ENCODE measurements around the gene HORMAD1.
"Not testable (repeated sequence)": the region's sequence is repeated elsewhere in the genome, so short reads cannot be mapped to it uniquely, and the experiment has no call there.

Gene HORMAD1

GRCh38 chr1:150662811-150663210 lies 57.9 kb downstream of the HORMAD1 start:
- no peaks in the 10 kb centered on the region for H3K9me3 ChIP-seq (ENCODE audit: control insufficient read depth, low read length)
- no peak overlapping the region for H3K9ac ChIP-seq (ENCODE audit: low read length)
- peaks cover 24% of the 10 kb centered on the region for H3K36me3 ChIP-seq (ENCODE audit: control insufficient read depth, insufficient read depth, low read length, severe bottlenecking)
- H3K27me3 ChIP-seq (replicated peaks; ENCODE audit: control insufficient read depth, insufficient read depth, low read length), result no peaks in the 10 kb centered on the region
- no peak for DNase-seq (ENCODE audit: low read depth)
- H3K4me1 ChIP-seq (ENCODE audit: control insufficient read depth, insufficient read depth, low read length), result peaks cover 8% of the 10 kb centered on the region
- no peak overlapping the region for H3K4me3 ChIP-seq (ENCODE audit: low read length)

GRCh38 chr1:150661156-150661555 lies 59.5 kb downstream of the HORMAD1 start:
- Histone ChIP-seq H3K4me1 (ENCODE audit: control insufficient read depth, insufficient read depth, low read length) (no peaks in the 10 kb centered on the region), H3K36me3 (ENCODE audit: control insufficient read depth, insufficient read depth, low read length, severe bottlenecking) (peaks cover 24% of the 10 kb centered on the region), H3K9ac (ENCODE audit: low read length) (no peak overlapping the region), H3K4me3 (ENCODE audit: low read length) (no peak overlapping the region), H3K9me3 (ENCODE audit: control insufficient read depth, low read length) (no peaks in the 10 kb centered on the region), H3K27me3 (replicated peaks; ENCODE audit: control insufficient read depth, insufficient read depth, low read length) (no peaks in the 10 kb centered on the region)
- DNase-seq (ENCODE audit: low read depth), result no peak

DNA sequence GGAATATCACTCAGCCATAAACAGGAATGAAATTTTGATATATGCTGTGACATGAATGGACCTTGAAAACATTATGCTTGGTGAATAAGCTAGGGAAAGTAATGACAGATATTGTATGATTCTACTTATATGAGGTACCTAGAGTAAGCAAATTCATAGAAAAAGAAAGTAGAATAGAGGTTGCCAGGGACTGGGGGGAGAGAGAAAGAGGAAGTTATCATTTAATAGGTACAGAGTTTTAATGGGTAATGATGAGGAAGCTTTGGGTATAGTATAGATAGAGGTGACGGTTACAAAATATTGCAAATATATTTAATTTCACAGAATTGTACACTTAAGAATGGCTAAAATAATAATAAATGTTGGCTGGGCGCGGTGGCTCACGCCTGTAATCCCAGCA lies 60.1 kb downstream of the HORMAD1 start:
- H3K4me3 ChIP-seq (ENCODE audit: low read length), result no peak overlapping the region
- no peak for DNase-seq (ENCODE audit: low read depth)
- H3K27me3 ChIP-seq (replicated peaks; ENCODE audit: control insufficient read depth, insufficient read depth, low read length), result no peaks in the 10 kb centered on the region
- peaks cover 24% of the 10 kb centered on the region for H3K36me3 ChIP-seq (ENCODE audit: control insufficient read depth, insufficient read depth, low read length, severe bottlenecking)
- H3K9ac ChIP-seq (ENCODE audit: low read length), result no peak overlapping the region
- H3K4me1 ChIP-seq (ENCODE audit: control insufficient read depth, insufficient read depth, low read length), result no peaks in the 10 kb centered on the region
- H3K9me3 ChIP-seq (ENCODE audit: control insufficient read depth, low read length), result no peaks in the 10 kb centered on the region

- H3K36me3 ChIP-seq (ENCODE audit: control insufficient read depth, insufficient read depth, low read length, severe bottlenecking), result peaks cover 24% of the 10 kb centered on the region
Measured at GRCh38 chr1:150657064-150657463, 63.6 kb downstream of the HORMAD1 start.

GRCh38 chr1:150654635-150655034 lies 66.1 kb downstream of the HORMAD1 start:
- not testable (repeated sequence) for DNase-seq (ENCODE audit: low read depth); H3K9ac ChIP-seq (ENCODE audit: low read length); H3K9me3 ChIP-seq (ENCODE audit: control insufficient read depth, low read length); H3K27me3 ChIP-seq (replicated peaks; ENCODE audit: control insufficient read depth, insufficient read depth, low read length); H3K36me3 ChIP-seq (ENCODE audit: control insufficient read depth, insufficient read depth, low read length, severe bottlenecking); H3K4me3 ChIP-seq (ENCODE audit: low read length); H3K4me1 ChIP-seq (ENCODE audit: control insufficient read depth, insufficient read depth, low read length)

More at GRCh38 chr1:150657064-150657463, 63.6 kb downstream of the HORMAD1 start:
- H3K9me3 ChIP-seq (ENCODE audit: control insufficient read depth, low read length); DNase-seq (ENCODE audit: low read depth); H3K4me1 ChIP-seq (ENCODE audit: control insufficient read depth, insufficient read depth, low read length); H3K9ac ChIP-seq (ENCODE audit: low read length); H3K4me3 ChIP-seq (ENCODE audit: low read length); H3K27me3 ChIP-seq (replicated peaks; ENCODE audit: control insufficient read depth, insufficient read depth, low read length): not testable (repeated sequence)

- Histone ChIP-seq H3K27me3 (replicated peaks; ENCODE audit: control insufficient read depth, insufficient read depth, low read length) (no peaks in the 10 kb centered on the region), H3K36me3 (ENCODE audit: control insufficient read depth, insufficient read depth, low read length, severe bottlenecking) (peaks cover 20% of the 10 kb centered on the region)
- no peak for DNase-seq (ENCODE audit: low read depth)
Measured at GRCh38 chr1:150650193-150650592, 70.5 kb downstream of the HORMAD1 start.

GRCh38 chr1:150649441-150650075 lies 71.1 kb downstream of the HORMAD1 start:
- H3K9ac ChIP-seq (ENCODE audit: low read length), result no peak overlapping the region
- no peaks in the 10 kb centered on the region for H3K27me3 ChIP-seq (replicated peaks; ENCODE audit: control insufficient read depth, insufficient read depth, low read length)

More at GRCh38 chr1:150650193-150650592, 70.5 kb downstream of the HORMAD1 start:
- Histone ChIP-seq H3K4me1 (ENCODE audit: control insufficient read depth, insufficient read depth, low read length) (no peaks in the 10 kb centered on the region), H3K9me3 (ENCODE audit: control insufficient read depth, low read length) (no peaks in the 10 kb centered on the region), H3K4me3 (ENCODE audit: low read length) (no peak overlapping the region), H3K9ac (ENCODE audit: low read length) (no peak overlapping the region)

More at GRCh38 chr1:150649441-150650075, 71.1 kb downstream of the HORMAD1 start:
- peaks cover 20% of the 10 kb centered on the region for H3K36me3 ChIP-seq (ENCODE audit: control insufficient read depth, insufficient read depth, low read length, severe bottlenecking)
- H3K4me3 ChIP-seq (ENCODE audit: low read length), result no peak overlapping the region
- no peaks in the 10 kb centered on the region for H3K9me3 ChIP-seq (ENCODE audit: control insufficient read depth, low read length)
- DNase-seq (ENCODE audit: low read depth), result no peak
- no peaks in the 10 kb centered on the region for H3K4me1 ChIP-seq (ENCODE audit: control insufficient read depth, insufficient read depth, low read length)
